ENCODE data around the gene ACSL3.

GRCh38 chr2:222909286-222909685 lies 48.5 kb downstream of the ACSL3 start:
- TF ChIP-seq, protein P1, sequence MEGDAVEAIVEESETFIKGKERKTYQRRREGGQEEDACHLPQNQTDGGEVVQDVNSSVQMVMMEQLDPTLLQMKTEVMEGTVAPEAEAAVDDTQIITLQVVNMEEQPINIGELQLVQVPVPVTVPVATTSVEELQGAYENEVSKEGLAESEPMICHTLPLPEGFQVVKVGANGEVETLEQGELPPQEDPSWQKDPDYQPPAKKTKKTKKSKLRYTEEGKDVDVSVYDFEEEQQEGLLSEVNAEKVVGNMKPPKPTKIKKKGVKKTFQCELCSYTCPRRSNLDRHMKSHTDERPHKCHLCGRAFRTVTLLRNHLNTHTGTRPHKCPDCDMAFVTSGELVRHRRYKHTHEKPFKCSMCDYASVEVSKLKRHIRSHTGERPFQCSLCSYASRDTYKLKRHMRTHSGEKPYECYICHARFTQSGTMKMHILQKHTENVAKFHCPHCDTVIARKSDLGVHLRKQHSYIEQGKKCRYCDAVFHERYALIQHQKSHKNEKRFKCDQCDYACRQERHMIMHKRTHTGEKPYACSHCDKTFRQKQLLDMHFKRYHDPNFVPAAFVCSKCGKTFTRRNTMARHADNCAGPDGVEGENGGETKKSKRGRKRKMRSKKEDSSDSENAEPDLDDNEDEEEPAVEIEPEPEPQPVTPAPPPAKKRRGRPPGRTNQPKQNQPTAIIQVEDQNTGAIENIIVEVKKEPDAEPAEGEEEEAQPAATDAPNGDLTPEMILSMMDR (IDR thresholded peaks at IDR 0.05), result no peak
- no peak for TF ChIP-seq POLR2A (IDR thresholded peaks at IDR 0.05)
- TF ChIP-seq POLR2AphosphoS5 (IDR thresholded peaks at IDR 0.05), result no peak
- TF ChIP-seq EP300 (IDR thresholded peaks at IDR 0.05; ENCODE audit: low read depth), result no peak

All from transverse colon (tissue), 4 donors.